Hepatocyte (in vitro differentiated cells): Measurements from ENCODE around the gene NFAT5.

Source experiments
- CTCF ChIP-seq: fragments of 200-600 bp; sonication (generic); IDR thresholded peaks from 2 replicates; pipeline ENCODE4 v1.5.1; 2016; ENCODE audit warnings: antibody characterized with exemption, mild to moderate bottlenecking; ENCODE audit not compliant: poor library complexity
- EZH2 ChIP-seq: fragments of 200-600 bp; sonication (generic); IDR thresholded peaks from 2 replicates; pipeline ENCODE4 v1.6.1; 2016; ENCODE audit warnings: antibody characterized with exemption, mild to moderate bottlenecking, borderline replicate concordance

GRCh38 chr16:69563605-69564580 is 1.9 kb upstream of the NFAT5 start:
- TF ChIP-seq CTCF = no peak
- TF ChIP-seq EZH2 = no peak
